HCT116 (cell line): ENCODE results near the gene CWC22. TPM values are rescaled to one million over a fixed set of nuclear protein-coding genes. Genes with fewer than 3 reads are reported as not detected.

Source experiments
- ATAC-seq: fragments of 200-7000 bp; cut with Tn5 transposase; 2 replicates; pipeline ENCODE4 v1.9.1; 2020; ENCODE audit warnings: mild to moderate bottlenecking, moderate library complexity
- BruUV-seq: library from RNA; stranded (reverse); fragments of 400-500 nt; replicated peaks from 2 replicates; lab custom pipeline; 2021; lab: Mats Ljungman, UMichigan
- CTCF ChIA-PET: fragments of 300-600 bp; sonication (Branson Sonifier 250); formaldehyde crosslinking; loops from one replicate; lab custom pipeline; 2021; ENCODE audit warnings: antibody characterized with exemption; lab: Charles Lee
- POLR2A ChIA-PET: fragments of 300-600, 350-600 bp; sonication (Branson Sonifier 250); formaldehyde crosslinking; loops from one replicate; lab custom pipeline; 2021; ENCODE audit warnings: antibody characterized with exemption; lab: Charles Lee
- RAD21 ChIA-PET, 2 experiments: fragments of 300-600 bp; sonication (Branson Sonifier 250); formaldehyde crosslinking; loops; one replicate each; lab custom pipeline; 2023; ENCODE audit warnings: low total read pairs in 2 of 2; ENCODE audit not compliant: uncharacterized antibody in 2 of 2, unreplicated experiment in 2 of 2, low non-redundant PET in 1 of 2; lab: Charles Lee
- DNase-seq: peaks from one replicate; pipeline ENCODE4 v3.0.0-alpha.2; 2010; ENCODE audit warnings: low read depth, low spot score
- H2AFZ ChIP-seq: fragments of 200-600 bp; shearing (Covaris generic), sonication (generic); 2 replicates; pipeline ENCODE4 v1.6.1; 2017; ENCODE audit warnings: low read depth, mixed run types, mixed read lengths, antibody characterized with exemption, low read length; ENCODE audit not compliant: poor library complexity, severe bottlenecking
- H3K27ac ChIP-seq: 2 replicates; pipeline ENCODE4 v1.5.1; 2012; ENCODE audit warnings: low read depth, low read length
- H3K27me3 ChIP-seq: fragments of 200-600 bp; sonication (generic); 2 replicates; pipeline ENCODE4 v1.6.1; 2016; ENCODE audit warnings: mixed run types, low read length, mixed read lengths; ENCODE audit not compliant: insufficient read depth
- H3K36me3 ChIP-seq, 2 experiments: fragments of 200-500 bp in 1 of 2; fragments of 200-600 bp in 1 of 2; sonication (Bioruptor generic) in 1 of 2; sonication (generic) in 1 of 2; 2 replicates each; pipeline versions ENCODE4 v1.5.1 to v1.6.1; 2014 to 2016; ENCODE audit warnings: low read length in 2 of 2, inconsistent platforms in 1 of 2, mixed read lengths in 1 of 2, mixed run types in 1 of 2; ENCODE audit not compliant: insufficient read depth in 2 of 2, control insufficient read depth in 1 of 2
- H3K4me1 ChIP-seq, 2 experiments: fragments of 200-600 bp in 1 of 2; sonication (generic) in 1 of 2; 2 replicates each; pipeline versions ENCODE4 v1.5.1 to v1.6.1; 2012 to 2017; ENCODE audit warnings: low read length in 2 of 2, inconsistent platforms in 1 of 2, mild to moderate bottlenecking in 1 of 2, mixed read lengths in 1 of 2, mixed run types in 1 of 2, moderate library complexity in 1 of 2; ENCODE audit not compliant: insufficient read depth in 2 of 2, control insufficient read depth in 1 of 2
- H3K4me2 ChIP-seq: fragments of 200-600 bp; sonication (generic); 2 replicates; pipeline ENCODE4 v1.6.1; 2017; ENCODE audit warnings: mixed run types, low read length, mixed read lengths
- H3K4me3 ChIP-seq, 2 experiments: fragments of 200-600 bp in 1 of 2; sonication (generic) in 1 of 2; replicated peaks in 1 of 2; 2 replicates each; pipeline ENCODE4 v1.5.1; 2011 to 2016; ENCODE audit warnings: low read length in 2 of 2, control low read depth in 1 of 2, low read depth in 1 of 2, mild to moderate bottlenecking in 1 of 2, mixed read lengths in 1 of 2, mixed run types in 1 of 2
- H3K79me2 ChIP-seq: fragments of 200-600 bp; sonication (generic); 2 replicates; pipeline ENCODE4 v1.6.1; 2017; ENCODE audit warnings: mild to moderate bottlenecking, mixed run types, low read length, moderate library complexity, mixed read lengths; ENCODE audit not compliant: insufficient read depth
- H3K9ac ChIP-seq: fragments of 200-600 bp; sonication (generic); 2 replicates; pipeline ENCODE4 v1.6.1; 2016; ENCODE audit warnings: low read length, mixed read lengths
- H3K9me2 ChIP-seq: fragments of 200-600 bp; sonication (generic), shearing (Covaris generic); 2 replicates; pipeline ENCODE4 v1.6.1; 2017; ENCODE audit warnings: mixed run types, mild to moderate bottlenecking, moderate library complexity; ENCODE audit not compliant: insufficient read depth
- H3K9me3 ChIP-seq, 2 experiments: fragments of 200-500 bp in 1 of 2; fragments of 200-600 bp in 1 of 2; sonication (Bioruptor generic) in 1 of 2; sonication (generic) in 1 of 2; 2 replicates each; pipeline ENCODE4 v1.6.1; 2014 to 2017; ENCODE audit warnings: low read length in 2 of 2, mixed read lengths in 2 of 2, inconsistent platforms in 1 of 2, low read depth in 1 of 2, mild to moderate bottlenecking in 1 of 2, mixed run types in 1 of 2, moderate library complexity in 1 of 2; ENCODE audit not compliant: control insufficient read depth in 1 of 2, insufficient read depth in 1 of 2
- H4K20me1 ChIP-seq: fragments of 200-600 bp; sonication (generic), shearing (Covaris generic); 2 replicates; pipeline ENCODE4 v1.6.1; 2017; ENCODE audit warnings: mixed run types, mild to moderate bottlenecking, moderate library complexity; ENCODE audit not compliant: insufficient read depth
- CBX3 ChIP-seq: IDR thresholded peaks from 2 replicates; pipeline ENCODE4 v1.6.1; 2012; ENCODE audit warnings: low read depth
- EGR1 ChIP-seq: IDR thresholded peaks from 2 replicates; pipeline ENCODE4 v1.6.1; 2012; ENCODE audit warnings: low read depth
- ELF1 ChIP-seq: IDR thresholded peaks from 2 replicates; pipeline ENCODE4 v1.6.1; 2012; ENCODE audit warnings: low read depth, borderline replicate concordance
- EZH2phosphoT487 ChIP-seq: fragments of 200-600 bp; IDR thresholded peaks from 2 replicates; pipeline ENCODE4 v1.6.1; 2018; ENCODE audit warnings: antibody characterized with exemption, borderline replicate concordance
- JUND ChIP-seq: IDR thresholded peaks from 2 replicates; pipeline ENCODE4 v1.6.1; 2012
- MAX ChIP-seq: IDR thresholded peaks from 2 replicates; pipeline ENCODE4 v1.6.1; 2012
- POLR2AphosphoS5 ChIP-seq: IDR thresholded peaks from 2 replicates; pipeline ENCODE4 v1.6.1; 2011; ENCODE audit warnings: mild to moderate bottlenecking, low read depth, low read length, moderate library complexity
- RAD21 ChIP-seq: IDR thresholded peaks from 2 replicates; pipeline ENCODE4 v1.6.1; 2012; ENCODE audit warnings: low read depth, mild to moderate bottlenecking
- REST ChIP-seq: IDR thresholded peaks from 2 replicates; pipeline ENCODE4 v1.6.1; 2012; ENCODE audit warnings: low read depth
- SIN3A ChIP-seq: IDR thresholded peaks from 2 replicates; pipeline ENCODE4 v1.6.1; 2012; ENCODE audit warnings: low read depth
- YY1 ChIP-seq: IDR thresholded peaks from 2 replicates; pipeline ENCODE4 v1.6.1; 2011; ENCODE audit warnings: low read length, low read depth, moderate library complexity, mild to moderate bottlenecking; ENCODE audit not compliant: insufficient replicate concordance; ENCODE audit errors: extremely low read depth
- ZFX ChIP-seq: fragments of 450-650 bp; IDR thresholded peaks from 2 replicates; pipeline ENCODE4 v1.6.1; 2017
- intact Hi-C: fragments of 100-400 bp; cut with micrococcal nuclease; formaldehyde crosslinking; loops from 2 replicates; pipeline ENCODE4 v1.10.0; 2022
- total RNA-seq: library from RNA; stranded (reverse); gene quantifications from one replicate; pipeline ENCODE4 v1.2.1, GENCODE V29; 2021; ENCODE audit not compliant: unreplicated experiment

The CWC22 gene
- total RNA-seq, 1 experiment from 2014 or later: 24.7 TPM

GRCh38 chr2:180040146-180040925 lies 33.2 kb upstream of the CWC22 start:
- H3K27ac ChIP-seq: no peak overlapping the region
- no peak overlapping the region for H3K9ac ChIP-seq
- H3K27me3 ChIP-seq: no peaks in the 10 kb centered on the region
- H3K36me3 ChIP-seq: no peaks in the 10 kb centered on the region
- intact Hi-C loops: no loop called here
- TF ChIP-seq CBX3: no peak
- TF ChIP-seq POLR2AphosphoS5: no peak
- TF ChIP-seq ELF1: no peak
- no peak for TF ChIP-seq SIN3A
- TF ChIP-seq MAX: no peak
- TF ChIP-seq YY1: no peak
- TF ChIP-seq EGR1: no peak
- TF ChIP-seq EZH2phosphoT487: no peak
- no peak for TF ChIP-seq JUND
- no peak for TF ChIP-seq ZFX
- no peak for TF ChIP-seq REST
- TF ChIP-seq RAD21: no peak
- no peaks in the 10 kb centered on the region for H3K9me2 ChIP-seq
- no peaks in the 10 kb centered on the region for H4K20me1 ChIP-seq
- RAD21 ChIA-PET: no interaction called here
- H3K9me3 ChIP-seq: no peaks in the 10 kb centered on the region
- CTCF ChIA-PET: no interaction called here
- H3K4me3 ChIP-seq: no peak overlapping the region
- ATAC-seq (no peak), DNase-seq (no peak)
- no peaks in the 10 kb centered on the region for H3K79me2 ChIP-seq
- no peaks in the 10 kb centered on the region for H3K4me1 ChIP-seq
- H3K4me2 ChIP-seq: no peak overlapping the region
- BruUV-seq: no TSS peak
- POLR2A ChIA-PET: no interaction called here
- H2AFZ ChIP-seq: no peak overlapping the region
